Central memory CD8-positive, alpha-beta T cell (primary cell): ENCODE measurements around the gene IL1R2.

Experiments
- ATAC-seq: fragments of 150-1000 bp; cut with Tn5 transposase; replicated peaks from 2 replicates; pipeline ENCODE4 v1.10.0; 2022; ENCODE audit warnings: mild to moderate bottlenecking, moderate FRiP score, moderate number of reproducible peaks; ENCODE audit not compliant: poor library complexity, severe bottlenecking; ENCODE audit errors: extremely low read depth
- DNase-seq, 2 donors: peaks; one replicate each; pipeline ENCODE4 v3.0.0; 2021; ENCODE audit warnings: low spot score in 2 of 2
- H3K27ac Mint-ChIP-seq: one replicate; pipeline ENCODE4 v1.8.0; 2022; ENCODE audit warnings: low read depth, mild to moderate bottlenecking, moderate library complexity, mixed read lengths
- H3K27me3 Mint-ChIP-seq: one replicate; pipeline ENCODE4 v1.8.0; 2022; ENCODE audit warnings: mixed read lengths
- H3K36me3 Mint-ChIP-seq: one replicate; pipeline ENCODE4 v1.8.0; 2022; ENCODE audit warnings: mild to moderate bottlenecking, moderate library complexity, mixed read lengths; ENCODE audit not compliant: insufficient read depth
- H3K4me1 Mint-ChIP-seq: one replicate; pipeline ENCODE4 v1.8.0; 2022; ENCODE audit warnings: mixed read lengths
- H3K4me3 Mint-ChIP-seq: one replicate; pipeline ENCODE4 v1.8.0; 2022; ENCODE audit warnings: mild to moderate bottlenecking, moderate library complexity, mixed read lengths
- H3K9me3 Mint-ChIP-seq: one replicate; pipeline ENCODE4 v1.8.0; 2022; ENCODE audit warnings: mixed read lengths

IL1R2 gene

DNA sequence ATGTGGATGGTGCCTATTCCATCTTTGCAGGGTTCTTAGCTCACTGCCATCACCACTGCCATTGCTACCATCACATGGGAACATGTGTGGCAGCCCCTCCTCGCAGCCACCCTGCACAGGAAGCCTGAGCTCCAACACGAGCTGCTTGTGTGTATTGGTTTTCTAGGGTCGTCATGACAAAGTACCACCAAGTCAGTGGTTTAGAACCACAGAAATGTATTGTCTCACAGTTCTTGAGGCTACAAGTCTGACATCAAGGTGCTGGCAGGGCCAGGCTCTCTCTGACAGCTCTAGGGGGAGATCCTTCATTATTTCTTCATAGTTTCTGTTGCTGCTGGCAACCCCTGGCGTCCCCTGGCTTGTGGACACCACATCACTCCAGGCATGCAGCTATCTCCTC, 10.3 kb upstream of the IL1R2 start:
- peaks cover 15% of the 10 kb centered on the region for H3K4me1 Mint-ChIP-seq
- H3K36me3 Mint-ChIP-seq, result peaks cover 10% of the 10 kb centered on the region
- H3K9me3 Mint-ChIP-seq, result no peaks in the 10 kb centered on the region
- H3K27ac Mint-ChIP-seq, result peak overlapping the region; percentile 73
- DNase-seq (peak in 1 of 2 donors; percentile 37), ATAC-seq (peak; percentile 88)
- H3K27me3 Mint-ChIP-seq, result peaks cover 3% of the 10 kb centered on the region
- H3K4me3 Mint-ChIP-seq, result no peak overlapping the region

DNA sequence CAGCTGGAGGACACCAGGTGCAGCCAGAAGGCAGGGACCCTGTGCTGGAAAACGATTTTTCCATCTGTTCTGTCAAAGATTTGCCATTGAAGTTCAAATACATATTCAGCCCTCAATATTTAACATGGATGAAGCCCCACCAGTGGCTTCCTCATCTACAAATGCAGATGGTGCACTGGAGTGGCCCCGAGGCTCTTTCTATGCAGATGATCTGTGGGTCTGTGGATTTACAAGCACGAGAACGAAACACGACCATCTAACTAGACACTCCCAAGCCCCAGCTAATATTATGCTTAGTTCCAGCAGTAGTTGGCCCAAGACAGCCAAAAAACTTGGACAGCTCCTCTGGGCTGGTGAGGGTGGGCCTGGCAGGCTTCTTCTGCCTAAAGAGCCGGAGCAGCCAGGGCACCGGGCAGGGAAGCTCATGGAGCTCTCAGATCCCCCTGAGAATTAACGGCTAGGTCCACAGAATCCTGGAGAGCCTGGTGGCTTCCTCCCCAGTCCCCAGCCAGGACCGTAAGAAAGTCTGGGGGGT, 9.2 kb upstream of the IL1R2 start:
- ATAC-seq (no peak), DNase-seq (no peak)
- no peaks in the 10 kb centered on the region for H3K9me3 Mint-ChIP-seq
- peaks cover 11% of the 10 kb centered on the region for H3K36me3 Mint-ChIP-seq
- no peak overlapping the region for H3K27ac Mint-ChIP-seq
- H3K27me3 Mint-ChIP-seq, result no peaks in the 10 kb centered on the region
- no peak overlapping the region for H3K4me3 Mint-ChIP-seq
- peaks cover 24% of the 10 kb centered on the region for H3K4me1 Mint-ChIP-seq

DNA sequence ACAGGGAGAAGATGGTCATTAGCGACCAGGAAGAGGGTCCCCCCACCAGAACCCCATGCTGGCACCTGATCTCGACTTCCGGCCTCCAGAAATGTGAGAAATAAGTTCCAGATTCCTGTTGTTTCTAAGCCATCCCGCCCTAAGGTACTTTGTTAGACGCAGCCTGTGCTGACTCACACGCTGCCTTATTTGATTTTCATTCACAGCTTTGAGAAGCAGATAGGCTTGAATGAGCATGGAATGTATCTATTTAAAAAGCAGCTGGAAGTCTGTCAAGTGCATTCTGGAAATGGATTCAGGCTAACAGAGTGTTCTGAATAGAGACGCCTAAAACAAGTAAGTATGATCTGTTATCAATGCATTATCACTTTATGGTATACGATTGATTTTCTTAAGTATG, 8.3 kb upstream of the IL1R2 start:
- Mint-ChIP-seq H3K36me3 (peaks cover 11% of the 10 kb centered on the region), H3K9me3 (no peaks in the 10 kb centered on the region), H3K4me1 (peaks cover 30% of the 10 kb centered on the region), H3K27ac (no peak overlapping the region), H3K4me3 (no peak overlapping the region), H3K27me3 (no peaks in the 10 kb centered on the region)
- DNase-seq, result no peak
- no peak for ATAC-seq

DNA sequence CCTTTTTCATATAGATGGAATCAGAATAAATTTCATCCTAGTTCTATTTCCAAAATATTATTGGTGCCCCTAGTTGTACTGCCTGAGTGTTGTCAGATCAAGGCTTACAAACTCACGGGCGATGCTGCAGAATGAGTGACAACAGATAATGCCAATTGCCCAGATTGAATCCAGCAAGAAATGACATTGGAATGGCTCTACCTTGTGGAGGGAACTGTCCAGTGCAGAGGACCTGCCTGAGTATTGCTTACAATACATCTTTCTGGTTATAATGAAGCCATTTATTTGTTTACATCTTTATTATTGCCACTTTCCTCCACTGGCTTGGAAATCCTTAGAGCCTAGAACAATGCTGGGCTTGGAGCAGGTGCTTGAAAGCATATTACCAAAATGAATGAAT, 7.8 kb upstream of the IL1R2 start:
- ATAC-seq, result no peak
- no peak for DNase-seq
- Mint-ChIP-seq H3K4me3 (no peak overlapping the region), H3K4me1 (peaks cover 32% of the 10 kb centered on the region), H3K9me3 (no peaks in the 10 kb centered on the region), H3K27me3 (no peaks in the 10 kb centered on the region), H3K36me3 (peaks cover 11% of the 10 kb centered on the region), H3K27ac (no peak overlapping the region)

DNA sequence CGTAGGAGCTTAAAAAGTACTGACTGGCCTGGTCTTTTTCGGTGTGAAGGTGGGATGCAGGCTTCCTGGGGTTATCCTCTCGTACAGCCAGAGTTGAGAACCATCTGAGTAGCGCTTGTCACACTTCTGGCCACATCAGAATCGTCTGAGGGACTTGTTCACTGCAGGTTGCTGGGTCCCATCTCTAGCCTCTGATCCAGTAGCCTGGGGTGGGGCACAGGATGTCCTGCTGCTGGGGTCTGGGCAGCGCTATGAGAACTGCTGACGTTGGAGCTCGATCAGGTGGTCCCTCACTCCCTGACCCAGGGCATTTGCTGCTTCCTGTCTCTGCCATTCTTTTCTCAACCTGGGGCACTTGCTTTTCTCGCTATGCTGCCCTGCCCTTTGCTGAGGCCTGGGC, 7.1 kb upstream of the IL1R2 start:
- Mint-ChIP-seq H3K9me3 (no peaks in the 10 kb centered on the region), H3K4me3 (no peak overlapping the region), H3K27ac (no peak overlapping the region), H3K36me3 (peaks cover 11% of the 10 kb centered on the region), H3K27me3 (no peaks in the 10 kb centered on the region), H3K4me1 (peaks cover 35% of the 10 kb centered on the region)
- DNase-seq (no peak), ATAC-seq (no peak)

DNA sequence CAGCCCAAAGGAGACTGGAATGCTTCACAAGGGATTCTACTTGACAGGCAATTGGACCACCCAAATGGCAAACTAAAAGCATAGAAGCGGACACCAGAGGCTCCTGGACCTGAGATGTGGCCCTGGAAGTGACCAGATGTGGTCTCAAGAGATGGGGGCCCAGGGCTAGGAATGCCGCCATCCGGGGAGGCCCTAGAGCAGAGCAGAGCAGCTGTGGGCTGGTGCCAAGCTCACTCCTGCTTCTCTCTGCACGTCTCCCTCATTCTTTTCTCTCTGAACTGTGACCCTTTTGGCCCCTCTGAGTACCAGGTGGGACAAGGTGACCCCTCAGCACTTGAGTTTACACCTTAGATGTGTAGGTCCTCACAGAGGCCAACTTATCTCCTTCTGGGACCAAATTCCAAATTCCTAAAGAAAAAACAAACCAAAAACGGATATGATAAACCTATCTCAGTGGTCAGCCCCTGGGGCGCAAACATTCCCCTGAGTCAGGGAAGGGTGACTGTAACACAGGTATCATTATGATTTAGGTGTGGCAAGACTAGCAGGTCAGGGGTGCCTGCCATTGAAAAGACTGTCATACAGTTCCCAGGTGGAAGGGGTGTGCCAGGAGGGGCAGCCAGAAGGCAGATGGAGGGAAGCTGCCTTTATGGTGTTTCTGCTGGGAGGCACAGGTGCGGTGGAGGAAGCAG, 6.5 kb upstream of the IL1R2 start:
- Mint-ChIP-seq H3K9me3 (no peaks in the 10 kb centered on the region), H3K27me3 (no peaks in the 10 kb centered on the region), H3K4me1 (peaks cover 40% of the 10 kb centered on the region), H3K36me3 (peaks cover 9% of the 10 kb centered on the region), H3K27ac (no peak overlapping the region), H3K4me3 (no peak overlapping the region)
- DNase-seq (no peak), ATAC-seq (no peak)

DNA sequence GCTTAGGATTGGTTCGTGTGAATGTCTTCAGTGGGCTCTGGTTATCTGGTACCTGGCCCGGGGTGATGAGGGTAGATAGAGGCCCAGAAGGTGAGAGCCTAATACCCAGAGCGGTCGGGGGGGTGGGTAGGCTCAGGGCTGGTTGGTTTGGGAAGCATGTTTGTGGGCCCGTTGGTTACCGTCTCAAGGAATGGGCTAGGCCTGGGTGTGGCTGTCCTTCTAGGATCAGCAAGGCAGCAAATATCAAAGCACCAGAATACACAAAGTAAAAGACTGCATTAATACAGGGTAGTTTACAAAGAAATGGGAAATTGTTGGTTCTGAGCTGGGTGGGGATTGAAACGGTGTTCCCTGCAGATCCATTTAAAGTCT, 6.0 kb upstream of the IL1R2 start:
- Mint-ChIP-seq H3K9me3 (no peaks in the 10 kb centered on the region), H3K36me3 (peaks cover 9% of the 10 kb centered on the region), H3K27ac (no peak overlapping the region), H3K4me1 (peaks cover 40% of the 10 kb centered on the region), H3K27me3 (no peaks in the 10 kb centered on the region), H3K4me3 (no peak overlapping the region)
- ATAC-seq, result no peak
- no peak for DNase-seq

DNA sequence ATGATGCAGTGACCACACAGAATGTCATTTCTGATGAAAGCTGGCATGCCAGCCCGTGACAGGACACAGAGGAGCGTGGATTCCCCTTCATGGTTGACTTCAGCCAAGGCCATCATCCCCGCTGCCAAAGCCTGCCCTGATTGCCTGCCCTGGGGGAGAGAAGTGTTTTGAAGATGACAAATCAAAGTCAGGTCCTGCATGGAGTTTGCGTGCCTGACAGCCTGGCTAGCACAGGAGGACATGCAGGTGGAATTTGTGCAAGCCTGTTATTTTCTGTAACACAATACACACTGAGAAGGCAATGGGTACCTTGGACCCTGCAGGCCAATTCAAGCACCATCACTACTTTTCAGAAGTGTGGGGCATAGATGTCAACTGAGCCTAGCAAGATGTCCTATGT, 5.4 kb upstream of the IL1R2 start:
- Mint-ChIP-seq H3K27ac (no peak overlapping the region), H3K4me1 (peaks cover 38% of the 10 kb centered on the region), H3K4me3 (no peak overlapping the region), H3K36me3 (peaks cover 8% of the 10 kb centered on the region), H3K9me3 (no peaks in the 10 kb centered on the region), H3K27me3 (no peaks in the 10 kb centered on the region)
- DNase-seq (no peak), ATAC-seq (no peak)

DNA sequence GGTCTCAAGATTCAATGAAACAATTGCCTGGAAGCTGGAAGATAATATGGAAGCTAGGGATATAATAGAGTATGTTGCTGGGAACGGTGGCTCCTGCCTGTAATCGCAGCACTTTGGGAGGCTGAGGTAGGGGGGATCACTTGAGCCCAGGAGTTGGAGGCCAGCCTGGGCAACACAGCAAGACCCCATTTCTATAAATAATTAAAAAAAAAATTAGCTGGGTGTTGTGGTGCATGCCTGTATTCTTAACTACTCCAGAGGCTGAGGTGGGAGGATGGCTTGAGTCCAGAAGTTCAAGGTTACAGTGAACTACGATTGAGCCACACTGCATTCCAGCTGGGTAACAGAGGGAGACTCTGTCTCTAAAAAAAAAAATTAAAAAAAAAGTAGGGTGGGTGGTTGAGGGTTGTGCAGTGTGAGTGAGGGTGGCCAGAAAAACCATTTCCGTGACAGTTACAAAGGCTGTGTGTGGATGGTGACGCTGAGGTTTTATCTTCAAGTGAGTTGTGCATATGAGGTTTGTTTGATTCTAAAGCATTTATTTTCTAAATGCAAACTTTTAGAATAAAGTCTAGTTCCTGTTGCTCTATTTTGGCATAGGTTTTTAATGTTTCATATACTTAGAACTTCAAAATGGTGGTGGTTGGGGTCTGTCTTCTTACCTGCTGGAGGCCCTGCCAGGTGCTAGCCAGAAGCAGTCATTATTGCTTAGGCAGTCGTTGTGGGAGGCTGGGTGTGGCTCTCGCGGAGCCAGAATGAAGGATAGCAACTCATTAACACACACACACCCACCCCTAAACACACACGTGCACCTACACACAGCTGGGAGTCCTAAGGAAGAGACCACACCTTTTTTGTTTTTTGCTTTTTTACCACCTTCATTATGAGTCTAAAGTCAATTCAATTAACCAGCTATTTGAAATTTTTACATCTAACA, 4.7 kb upstream of the IL1R2 start:
- H3K9me3 Mint-ChIP-seq, result no peaks in the 10 kb centered on the region
- H3K36me3 Mint-ChIP-seq, result peaks cover 7% of the 10 kb centered on the region
- ATAC-seq (peak; percentile 87), DNase-seq (no peak)
- peaks cover 36% of the 10 kb centered on the region for H3K4me1 Mint-ChIP-seq
- no peaks in the 10 kb centered on the region for H3K27me3 Mint-ChIP-seq
- no peak overlapping the region for H3K27ac Mint-ChIP-seq
- H3K4me3 Mint-ChIP-seq, result peak overlapping the region; percentile 48

DNA sequence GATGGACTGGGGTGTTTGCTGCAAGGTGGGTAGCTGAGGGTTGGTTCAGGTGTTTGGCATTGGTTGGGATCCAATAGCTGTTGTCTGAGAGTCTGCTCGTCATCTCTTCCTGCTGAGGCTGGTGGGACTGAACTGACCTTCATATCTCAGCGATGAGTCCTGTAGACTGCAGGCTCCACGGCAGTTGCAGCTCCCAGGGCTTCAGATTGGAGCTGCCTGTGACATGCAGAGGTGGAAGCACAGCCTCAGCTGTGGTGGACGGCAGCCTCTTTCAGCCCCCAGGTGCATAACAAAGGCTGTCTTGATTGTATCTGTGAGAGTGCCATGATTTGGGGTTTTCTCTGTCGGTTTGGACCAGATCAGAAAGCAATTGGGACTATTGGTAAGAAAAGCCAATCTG, 3.9 kb upstream of the IL1R2 start:
- DNase-seq, result no peak
- H3K9me3 Mint-ChIP-seq, result no peaks in the 10 kb centered on the region
- H3K36me3 Mint-ChIP-seq, result peaks cover 7% of the 10 kb centered on the region
- no peaks in the 10 kb centered on the region for H3K27me3 Mint-ChIP-seq
- no peak for ATAC-seq
- H3K4me3 Mint-ChIP-seq, result peak overlapping the region; percentile 48
- H3K4me1 Mint-ChIP-seq, result peaks cover 37% of the 10 kb centered on the region
- H3K27ac Mint-ChIP-seq, result no peak overlapping the region

DNA sequence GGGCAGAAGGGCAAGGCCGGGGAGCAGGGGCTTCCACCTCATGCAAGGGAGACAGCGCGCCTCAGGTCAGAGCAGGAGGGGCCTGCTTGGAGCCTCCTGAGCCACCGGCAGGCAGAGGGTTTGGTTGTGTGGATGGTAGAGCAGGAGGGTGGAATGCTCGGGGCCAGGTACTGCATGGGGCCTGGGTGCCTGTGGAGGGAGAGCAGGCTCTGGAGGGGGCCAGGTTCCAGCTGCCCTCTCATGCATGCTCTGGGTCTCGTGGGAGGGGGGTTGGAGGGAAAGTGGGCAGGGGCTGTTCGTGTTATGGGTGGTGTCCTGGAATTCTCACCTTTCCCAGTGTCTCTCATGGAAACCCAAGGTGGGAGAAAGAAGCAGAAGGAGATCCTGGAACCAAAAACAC, 3.2 kb upstream of the IL1R2 start:
- ATAC-seq, result no peak
- Mint-ChIP-seq H3K36me3 (peaks cover 7% of the 10 kb centered on the region), H3K9me3 (no peaks in the 10 kb centered on the region), H3K4me3 (no peak overlapping the region), H3K27me3 (no peaks in the 10 kb centered on the region), H3K27ac (no peak overlapping the region), H3K4me1 (peaks cover 37% of the 10 kb centered on the region)
- DNase-seq, result no peak

DNA sequence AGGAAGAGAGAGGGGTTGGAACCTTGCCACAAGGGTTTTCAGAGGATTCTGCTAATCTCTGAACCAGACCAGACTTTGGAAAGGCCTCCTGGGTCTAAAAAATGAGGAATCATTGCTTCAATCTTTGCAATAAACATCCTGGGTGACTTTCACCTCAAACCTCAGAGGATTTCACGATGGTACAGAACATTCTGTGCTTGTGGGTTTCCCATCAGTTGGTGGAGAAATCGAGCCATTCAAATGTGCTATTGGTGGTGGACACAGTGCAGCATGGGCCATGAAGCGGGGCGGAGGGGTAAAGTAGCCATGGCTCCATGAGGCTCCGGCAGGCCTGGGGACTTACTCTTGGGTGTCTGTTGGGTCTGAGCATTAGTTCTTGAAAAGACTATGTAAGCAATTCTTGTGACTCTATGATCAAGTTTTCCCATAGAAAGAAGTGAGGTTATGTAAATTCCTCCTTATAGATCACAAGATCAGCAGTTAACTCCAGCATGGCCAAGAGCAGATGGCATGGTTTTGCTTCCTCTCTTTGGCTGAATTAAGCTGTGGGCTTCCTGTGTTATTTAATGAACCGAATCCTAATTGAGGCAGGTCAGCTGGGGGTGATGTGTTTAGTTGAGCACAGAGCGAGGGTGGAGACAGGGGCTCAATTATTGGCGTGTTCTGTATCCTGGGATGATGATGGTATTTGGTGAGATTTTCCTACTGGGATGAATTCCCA, 1.9 kb upstream of the IL1R2 start:
- DNase-seq, result no peak
- H3K4me1 Mint-ChIP-seq, result peaks cover 37% of the 10 kb centered on the region
- ATAC-seq, result no peak

More for the DNA sequence above, 1.9 kb upstream of the IL1R2 start:
- Mint-ChIP-seq H3K27ac (no peak overlapping the region), H3K9me3 (no peaks in the 10 kb centered on the region), H3K27me3 (peaks cover 4% of the 10 kb centered on the region), H3K36me3 (peaks cover 7% of the 10 kb centered on the region), H3K4me3 (no peak overlapping the region)
